IMR-90 (cell line): ENCODE measurements around the gene HAGH.

ENCODE experiments used
- ELK1 ChIP-seq: fragments of 150-350 bp; IDR thresholded peaks from 2 replicates; pipeline ENCODE4 v1.6.1; 2016; ENCODE audit warnings: low read depth, mild to moderate bottlenecking, low read length, moderate library complexity, borderline replicate concordance
- POLR2A ChIP-seq: IDR thresholded peaks from 2 replicates; pipeline ENCODE4 v1.6.1; 2012; ENCODE audit warnings: mild to moderate bottlenecking, low read depth, low read length
- SMC3 ChIP-seq: fragments of 150-350 bp; IDR thresholded peaks from 2 replicates; pipeline ENCODE4 v1.6.1; 2016; ENCODE audit warnings: low read depth, mild to moderate bottlenecking, antibody characterized with exemption, low read length, moderate library complexity
- TF ChIP-seq, protein P1 (sequence below): conservative IDR thresholded peaks from 2 replicates; pipeline ENCODE4 v1.5.1; 2012; ENCODE audit warnings: mild to moderate bottlenecking, low read depth, low read length, improper control_type of control experiment

DNA sequence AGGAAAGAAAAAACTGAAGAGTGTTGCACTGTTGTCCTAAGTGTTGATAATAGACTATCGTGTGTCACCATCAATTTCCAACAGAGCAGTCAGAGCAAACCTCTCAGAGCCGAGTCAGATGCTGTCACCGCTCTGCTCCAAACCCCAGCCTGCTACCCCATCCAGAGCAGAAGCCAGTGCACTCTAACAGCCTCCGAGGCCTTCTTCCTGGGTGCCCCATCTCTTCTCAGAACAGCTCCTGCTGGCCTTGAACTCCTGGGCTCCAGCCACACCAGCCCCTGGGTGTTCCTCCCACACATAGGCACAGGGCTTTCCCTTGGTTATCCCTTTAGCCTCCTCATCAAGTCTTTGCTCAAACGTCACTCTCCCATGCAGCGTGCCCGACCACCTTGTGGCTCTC, 24.4 kb upstream of the HAGH start:
- TF ChIP-seq, protein P1, sequence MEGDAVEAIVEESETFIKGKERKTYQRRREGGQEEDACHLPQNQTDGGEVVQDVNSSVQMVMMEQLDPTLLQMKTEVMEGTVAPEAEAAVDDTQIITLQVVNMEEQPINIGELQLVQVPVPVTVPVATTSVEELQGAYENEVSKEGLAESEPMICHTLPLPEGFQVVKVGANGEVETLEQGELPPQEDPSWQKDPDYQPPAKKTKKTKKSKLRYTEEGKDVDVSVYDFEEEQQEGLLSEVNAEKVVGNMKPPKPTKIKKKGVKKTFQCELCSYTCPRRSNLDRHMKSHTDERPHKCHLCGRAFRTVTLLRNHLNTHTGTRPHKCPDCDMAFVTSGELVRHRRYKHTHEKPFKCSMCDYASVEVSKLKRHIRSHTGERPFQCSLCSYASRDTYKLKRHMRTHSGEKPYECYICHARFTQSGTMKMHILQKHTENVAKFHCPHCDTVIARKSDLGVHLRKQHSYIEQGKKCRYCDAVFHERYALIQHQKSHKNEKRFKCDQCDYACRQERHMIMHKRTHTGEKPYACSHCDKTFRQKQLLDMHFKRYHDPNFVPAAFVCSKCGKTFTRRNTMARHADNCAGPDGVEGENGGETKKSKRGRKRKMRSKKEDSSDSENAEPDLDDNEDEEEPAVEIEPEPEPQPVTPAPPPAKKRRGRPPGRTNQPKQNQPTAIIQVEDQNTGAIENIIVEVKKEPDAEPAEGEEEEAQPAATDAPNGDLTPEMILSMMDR, result no peak
- TF ChIP-seq POLR2A (no peak), ELK1 (no peak), SMC3 (no peak)
